Large intestine (tissue), 12 donors: ENCODE data around the gene RNF157. TPM values are rescaled to one million over a fixed set of nuclear protein-coding genes. Genes with fewer than 3 reads are reported as not detected.

Source experiments
- DNase-seq, 2 donors: peaks; one replicate each; pipeline versions ENCODE4 v3.0.0 to v3.0.0-alpha.2; 2013
- H3K27ac ChIP-seq: one replicate; pipeline ENCODE4 v1.5.1; 2013; ENCODE audit warnings: low read length
- H3K27me3 ChIP-seq: 2 replicates; pipeline ENCODE4 v1.6.1; 2013; ENCODE audit warnings: low read length; ENCODE audit not compliant: control insufficient read depth, insufficient read depth
- H3K36me3 ChIP-seq: 2 replicates; pipeline ENCODE4 v1.6.1; 2013; ENCODE audit warnings: low read length; ENCODE audit not compliant: control insufficient read depth, insufficient read depth
- H3K4me1 ChIP-seq: one replicate; pipeline ENCODE4 v1.6.1; 2013; ENCODE audit warnings: low read length; ENCODE audit not compliant: control insufficient read depth, insufficient read depth
- H3K4me3 ChIP-seq: one replicate; pipeline ENCODE4 v1.5.1; 2013; ENCODE audit warnings: low read length
- H3K9me3 ChIP-seq: one replicate; pipeline ENCODE4 v1.6.1; 2013; ENCODE audit warnings: mild to moderate bottlenecking, low read depth, low read length, moderate library complexity; ENCODE audit not compliant: control insufficient read depth
- WGBS: methylation state at CpG from one replicate; pipeline ENCODE4 v1.1.5; 2013; ENCODE audit warnings: low lambda C conversion rate; ENCODE audit not compliant: insufficient coverage; 5-methylcytosine and 5-hydroxymethylcytosine counted together
- long read RNA-seq, 11 donors: transcript quantifications; one replicate each; lab custom pipeline, GENCODE V29; 2026
- polyA plus RNA-seq: library from polyadenylated mRNA; unstranded; fragments of 120-200 nt; gene quantifications from one replicate; pipeline ENCODE4 v1.2.1, GENCODE V29; 2013

Gene RNF157
- polyA plus RNA-seq: 19.2 TPM
- long read RNA-seq, donor 1, full-length matches to known transcripts: 1 of 1 reads
- long read RNA-seq, donor 1, partial matches to known transcripts: 0 of 1 reads
- long read RNA-seq, donor 1, other reads (novel, unspliced or antisense): 0 of 1 reads
- long read RNA-seq, donor 2, full-length matches to known transcripts: 5 of 5 reads
- long read RNA-seq, donor 2, partial matches to known transcripts: 0 of 5 reads
- long read RNA-seq, donor 2, other reads (novel, unspliced or antisense): 0 of 5 reads
- long read RNA-seq, donor 3: 0 reads
- long read RNA-seq, donor 4, partial matches to known transcripts: 0 of 1 reads
- long read RNA-seq, donor 4, other reads (novel, unspliced or antisense): 0 of 1 reads
- long read RNA-seq, donor 5, full-length matches to known transcripts: 1 of 1 reads
- long read RNA-seq, donor 5, partial matches to known transcripts: 0 of 1 reads
- long read RNA-seq, donor 5, other reads (novel, unspliced or antisense): 0 of 1 reads
- long read RNA-seq, donor 6, full-length matches to known transcripts: 4 of 13 reads
- long read RNA-seq, donor 6, partial matches to known transcripts: 9 of 13 reads
- long read RNA-seq, donor 6, other reads (novel, unspliced or antisense): 0 of 13 reads
- long read RNA-seq, donor 7: 0 reads
- long read RNA-seq, donor 8, full-length matches to known transcripts: 6 of 6 reads
- long read RNA-seq, donor 8, partial matches to known transcripts: 0 of 6 reads
- long read RNA-seq, donor 8, other reads (novel, unspliced or antisense): 0 of 6 reads
- long read RNA-seq, donor 9: 0 reads
- long read RNA-seq, donor 10, full-length matches to known transcripts: 4 of 66 reads
- long read RNA-seq, donor 10, partial matches to known transcripts: 18 of 66 reads
- long read RNA-seq, donor 10, other reads (novel, unspliced or antisense): 44 of 66 reads
- long read RNA-seq, donor 11, full-length matches to known transcripts: 1 of 1 reads
- long read RNA-seq, donor 11, partial matches to known transcripts: 0 of 1 reads
- long read RNA-seq, donor 11, other reads (novel, unspliced or antisense): 0 of 1 reads

DNA sequence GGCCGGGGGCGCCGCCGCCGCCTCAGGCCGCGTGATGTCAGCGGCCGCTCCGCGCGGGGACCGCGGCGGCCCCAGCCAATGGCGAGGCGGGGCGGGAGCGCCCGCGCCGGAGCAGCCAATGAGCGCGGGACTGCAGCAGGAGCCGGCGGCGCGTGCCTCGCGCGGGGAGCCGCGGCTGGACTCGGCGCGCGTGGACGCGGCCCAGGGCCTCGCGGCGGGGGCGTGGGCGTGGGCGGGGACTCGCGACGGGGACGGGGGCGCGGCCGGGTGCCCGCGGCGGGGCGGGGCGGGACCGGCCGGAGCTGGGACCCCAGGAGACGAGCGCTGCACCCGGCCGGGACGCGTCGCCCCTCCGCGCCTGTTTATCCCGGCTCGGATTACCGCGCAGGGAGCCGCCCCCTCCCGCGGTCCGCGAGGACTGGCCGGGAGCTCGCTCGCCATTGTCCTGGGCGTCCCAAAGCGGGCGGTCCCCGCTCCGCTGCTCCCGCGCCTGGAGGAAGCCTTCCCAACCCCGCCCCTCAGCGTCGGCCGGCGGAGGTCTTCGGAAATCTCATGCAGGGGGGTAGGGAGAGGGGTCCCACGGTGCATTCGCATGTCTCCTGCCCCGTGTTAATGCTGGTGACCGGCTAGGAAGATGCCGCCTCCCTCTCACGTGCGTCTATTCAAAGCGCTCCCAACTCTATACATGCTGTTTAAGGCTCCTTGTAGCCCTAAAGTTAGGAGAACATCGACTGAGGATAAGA, at the start of gene RNF157:
RNF157 (minus strand) TSS at position 33 of the 743 bp plus-strand sequence. CDS start 253 bp downstream, outside the sequence.
- Histone ChIP-seq H3K9me3 (no peaks in the 10 kb centered on the region), H3K27me3 (peaks cover 3% of the 10 kb centered on the region), H3K4me1 (peaks cover 23% of the 10 kb centered on the region), H3K4me3 (peak within 1 kb of the TSS; percentile 74), H3K36me3 (no peaks in the 10 kb centered on the region), H3K27ac (peak within 1 kb of the TSS; percentile 26)
- WGBS: no CpG with 5 or more reads among the region's 102 CpGs
- peak in 1 of 2 donors; percentile 79 for DNase-seq

DNA sequence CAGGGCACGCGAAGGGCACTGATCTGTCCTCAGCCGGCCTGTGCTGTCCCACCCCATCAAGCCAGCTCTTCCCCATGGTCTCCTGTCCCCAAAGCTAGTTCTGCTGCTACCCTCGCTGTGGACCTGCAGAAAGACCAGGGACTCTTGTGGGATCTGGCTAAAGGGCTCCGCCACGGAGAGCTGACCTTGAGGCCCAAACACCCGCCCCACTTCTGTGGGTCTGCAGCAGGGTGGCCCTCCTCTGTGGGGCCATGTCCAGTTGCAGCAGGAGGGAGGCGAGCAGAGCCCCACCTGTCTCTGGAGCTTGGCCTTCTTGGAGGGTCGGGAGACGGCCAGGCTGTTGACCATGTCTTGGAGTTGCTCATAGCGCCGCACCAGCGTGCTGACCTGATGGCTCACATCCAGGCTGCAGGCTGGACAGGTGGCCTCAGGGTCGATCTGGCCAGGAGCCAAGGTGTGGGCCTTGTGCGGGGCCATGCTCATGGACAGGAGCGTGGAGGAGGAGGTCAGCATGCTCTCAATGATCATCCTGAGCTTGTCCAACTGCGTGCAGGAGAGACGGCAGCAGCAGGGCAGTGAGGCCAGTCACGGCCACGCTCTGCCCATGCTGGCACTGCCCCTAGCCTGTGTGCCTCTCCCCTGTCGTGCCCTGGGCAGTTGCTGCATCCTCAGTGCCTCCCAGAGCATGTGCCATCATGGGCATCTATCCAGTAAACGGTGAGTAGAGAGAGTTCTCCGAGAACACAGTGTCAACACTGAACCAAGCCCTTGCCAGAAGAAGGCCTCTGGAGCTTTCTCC, 41.5 kb upstream of the RNF157 start:
- H3K36me3 ChIP-seq: peaks cover 3% of the 10 kb centered on the region
- peaks cover 6% of the 10 kb centered on the region for H3K4me1 ChIP-seq
- H3K27ac ChIP-seq: no peak overlapping the region
- WGBS: no CpG with 5 or more reads among the region's 23 CpGs
- DNase-seq: no peak
- no peak overlapping the region for H3K4me3 ChIP-seq
- H3K27me3 ChIP-seq: no peaks in the 10 kb centered on the region
- no peaks in the 10 kb centered on the region for H3K9me3 ChIP-seq

DNA sequence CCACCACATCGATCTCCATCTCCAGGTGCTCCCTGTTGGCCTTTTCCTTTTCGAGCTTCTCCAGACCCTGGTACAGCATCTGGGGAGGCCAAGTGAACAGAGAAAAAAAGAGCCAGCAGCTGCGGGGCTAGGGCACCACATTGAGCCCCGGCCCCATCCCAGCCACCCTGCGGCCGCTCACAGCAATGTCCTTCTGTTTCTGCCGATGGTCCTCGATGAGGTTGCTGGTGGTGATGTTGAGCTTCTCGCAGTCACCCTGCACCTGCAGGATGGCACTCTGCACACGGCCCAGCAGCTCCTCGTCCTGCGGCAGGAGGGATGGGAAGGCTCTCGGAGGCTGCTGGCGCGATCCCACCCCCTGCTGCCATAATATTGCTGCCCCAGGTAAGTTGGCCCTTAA, 40.4 kb upstream of the RNF157 start:
- Histone ChIP-seq H3K4me1 (peaks cover 6% of the 10 kb centered on the region), H3K4me3 (no peak overlapping the region), H3K9me3 (no peaks in the 10 kb centered on the region), H3K27ac (no peak overlapping the region), H3K27me3 (no peaks in the 10 kb centered on the region), H3K36me3 (peaks cover 3% of the 10 kb centered on the region)
- no CpG with 5 or more reads among the region's 15 CpGs for WGBS
- DNase-seq: no peak

DNA sequence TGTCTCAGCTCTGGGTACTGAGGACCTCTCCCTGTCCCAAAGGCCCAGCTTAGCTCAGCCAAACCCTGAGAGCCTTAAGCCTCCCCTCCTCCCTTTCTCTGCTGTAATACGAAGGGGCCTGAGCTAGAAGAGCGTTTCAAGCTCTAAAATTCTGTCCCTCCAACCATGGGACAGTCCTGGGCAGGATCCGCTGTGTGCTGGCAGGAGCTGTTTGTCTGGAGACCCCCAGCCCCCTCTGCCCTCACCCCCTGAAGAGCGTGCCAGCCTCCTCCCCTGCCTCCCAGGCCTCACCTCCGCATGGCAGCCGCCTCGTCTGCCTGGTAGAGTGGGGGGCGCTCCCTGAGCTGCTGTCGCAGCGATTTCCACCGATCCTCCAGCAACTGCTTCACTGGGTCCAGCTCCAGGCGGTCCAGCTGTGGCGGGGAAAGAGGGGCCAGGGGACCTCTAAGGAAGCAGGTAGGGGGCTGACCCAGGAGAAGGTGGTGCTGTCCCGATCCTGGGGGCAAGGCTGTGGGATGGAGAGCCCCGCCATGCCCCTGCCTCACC, 39.5 kb upstream of the RNF157 start:
- Histone ChIP-seq H3K36me3 (peaks cover 3% of the 10 kb centered on the region), H3K4me3 (no peak overlapping the region), H3K27ac (no peak overlapping the region), H3K27me3 (no peaks in the 10 kb centered on the region), H3K9me3 (no peaks in the 10 kb centered on the region), H3K4me1 (peaks cover 6% of the 10 kb centered on the region)
- no CpG with 5 or more reads among the region's 15 CpGs for WGBS
- no peak for DNase-seq

DNA sequence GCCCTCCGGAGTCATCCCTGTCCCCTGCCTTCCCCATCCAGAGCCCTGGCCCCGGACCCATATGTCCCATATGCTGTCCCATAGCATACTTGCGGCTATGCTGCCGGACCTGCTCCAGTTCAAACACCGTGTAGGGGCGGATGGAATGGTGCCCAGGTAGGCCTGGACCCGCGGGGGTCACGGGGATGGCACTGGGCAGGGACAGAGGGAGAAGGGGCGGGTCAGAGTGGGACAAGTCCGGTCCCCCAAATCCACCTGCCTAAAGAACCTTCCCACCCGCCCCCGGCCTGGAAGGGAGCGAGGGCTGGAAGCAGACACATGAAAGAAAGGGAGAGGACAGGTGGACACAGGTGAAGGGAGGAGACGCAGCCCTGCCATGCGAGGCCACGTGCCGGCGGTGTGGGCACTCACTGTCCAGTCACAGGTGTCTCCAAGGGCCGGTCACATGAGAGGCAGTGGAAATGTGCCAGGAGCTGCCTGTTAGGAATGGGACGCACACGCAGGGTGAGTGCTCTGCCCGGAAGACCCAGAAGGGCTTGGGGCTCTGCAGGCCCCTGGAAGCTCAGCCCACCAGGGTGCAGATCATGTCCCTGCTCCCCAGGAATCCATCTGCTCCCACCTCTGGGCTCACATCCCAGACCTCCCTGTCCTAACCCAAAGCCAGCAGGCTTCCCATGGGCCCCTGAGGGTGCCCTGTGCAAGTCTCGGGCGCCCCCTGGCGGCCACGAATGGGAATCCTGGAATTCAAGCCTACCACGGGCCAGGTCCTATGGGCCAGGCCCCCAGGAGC, 38.9 kb upstream of the RNF157 start:
- peak; percentile 67 to 74 for DNase-seq
- Histone ChIP-seq H3K9me3 (no peaks in the 10 kb centered on the region), H3K27me3 (no peaks in the 10 kb centered on the region), H3K4me3 (no peak overlapping the region), H3K4me1 (peaks cover 6% of the 10 kb centered on the region), H3K36me3 (peaks cover 3% of the 10 kb centered on the region), H3K27ac (no peak overlapping the region)
- WGBS: no CpG with 5 or more reads among the region's 28 CpGs

DNA sequence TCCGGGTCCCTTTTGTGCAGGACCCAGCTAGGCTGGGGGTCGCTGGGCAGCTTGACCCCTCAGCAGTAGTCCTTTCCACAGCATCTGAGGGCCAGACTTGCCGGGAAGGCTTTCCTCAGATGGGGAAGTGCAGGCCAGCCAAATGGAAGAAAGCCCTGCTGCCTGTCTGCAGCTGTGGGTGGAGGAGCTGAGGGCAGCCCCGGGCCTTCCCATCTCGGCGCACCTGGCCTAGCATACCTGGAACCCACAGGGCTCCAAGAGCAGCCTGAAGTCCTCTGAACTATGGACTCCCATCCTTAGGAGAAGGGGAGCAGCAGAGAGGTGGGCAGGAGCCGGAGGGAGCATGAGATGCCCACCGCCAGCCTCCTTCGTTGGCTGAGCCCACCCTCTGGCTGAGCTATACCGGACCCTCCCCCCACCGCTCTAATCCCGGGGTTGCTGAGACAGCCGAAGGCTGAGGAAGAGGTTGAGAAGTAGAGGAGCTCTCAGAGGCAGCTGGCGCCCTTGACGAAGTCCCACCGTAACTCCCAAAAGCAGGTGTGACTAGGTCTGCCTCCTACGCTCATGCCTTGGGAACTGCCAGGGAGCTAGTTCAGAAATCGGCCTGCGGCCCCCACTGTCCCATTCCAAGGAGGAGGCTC, 38.1 kb upstream of the RNF157 start:
- no peaks in the 10 kb centered on the region for H3K9me3 ChIP-seq
- H3K36me3 ChIP-seq: peaks cover 3% of the 10 kb centered on the region
- DNase-seq: no peak
- no peak overlapping the region for H3K4me3 ChIP-seq
- H3K27me3 ChIP-seq: no peaks in the 10 kb centered on the region
- H3K4me1 ChIP-seq: peaks cover 6% of the 10 kb centered on the region
- no CpG with 5 or more reads among the region's 19 CpGs for WGBS
- H3K27ac ChIP-seq: no peak overlapping the region

DNA sequence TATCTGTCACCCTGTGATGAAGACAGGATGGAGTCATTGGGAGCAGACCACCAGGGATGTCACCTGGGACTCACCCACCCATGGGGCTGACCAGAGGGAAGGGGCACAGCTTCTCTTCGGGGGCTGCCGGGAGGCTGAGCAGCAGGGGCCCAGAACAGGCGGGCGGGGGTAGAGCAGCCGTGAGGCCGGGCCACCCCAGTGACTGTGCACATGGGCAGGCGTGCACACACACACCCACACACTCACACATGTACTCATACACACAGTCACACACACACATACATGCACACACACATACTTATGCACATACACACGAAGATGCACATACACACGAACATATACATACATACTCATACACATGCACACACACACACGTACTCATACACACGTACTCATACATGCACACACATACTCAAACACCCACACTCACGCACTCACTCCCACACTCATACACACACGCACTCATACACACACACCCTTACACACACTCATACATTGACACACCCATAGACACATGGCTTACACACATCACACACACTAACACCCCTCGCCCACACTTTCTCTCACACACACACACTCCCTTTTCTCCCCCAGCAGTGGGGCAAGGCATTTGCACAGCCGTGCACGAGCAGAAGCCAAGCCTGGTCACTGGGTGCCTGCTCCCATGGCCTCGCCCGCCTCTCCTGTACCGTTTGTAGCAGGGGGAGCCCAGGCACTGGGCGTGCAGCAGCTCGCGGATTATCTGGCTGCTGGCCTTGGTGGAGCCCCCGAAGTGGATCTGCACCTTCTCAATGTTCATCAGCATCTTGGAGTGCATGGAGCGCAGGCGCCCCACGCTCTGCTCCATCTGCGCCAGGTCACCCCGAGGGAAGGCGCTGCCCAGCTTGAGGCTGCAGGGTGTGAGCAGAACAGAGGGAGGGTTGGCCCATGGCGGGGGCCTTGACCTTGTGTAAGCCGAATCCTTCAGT, 37.3 kb upstream of the RNF157 start:
- no peaks in the 10 kb centered on the region for H3K9me3 ChIP-seq
- no peak overlapping the region for H3K4me3 ChIP-seq
- peaks cover 8% of the 10 kb centered on the region for H3K4me1 ChIP-seq
- no peak overlapping the region for H3K27ac ChIP-seq
- peaks cover 3% of the 10 kb centered on the region for H3K36me3 ChIP-seq
- no peaks in the 10 kb centered on the region for H3K27me3 ChIP-seq
- DNase-seq: no peak
- no CpG with 5 or more reads among the region's 31 CpGs for WGBS
